Gastroesophageal sphincter (tissue), 4 donors: Measurements from ENCODE around the gene HEYL. TPM values are rescaled to one million over a fixed set of nuclear protein-coding genes. Genes with fewer than 3 reads are reported as not detected.

Experiments used
- ATAC-seq: fragments of 150-250 bp; one replicate; pipeline ENCODE4 v1.9.1; 2016; ENCODE audit warnings: mild to moderate bottlenecking, moderate library complexity
- H3K27ac ChIP-seq, 4 donors: fragments of 200-600 bp; sonication (generic) in 3 of 4; 1 replicate in 3 of 4; 2 replicates in 1 of 4; pipeline ENCODE4 v1.5.1; 2016 to 2019
- H3K27me3 ChIP-seq: fragments of 200-600 bp; sonication (generic); one replicate; pipeline ENCODE4 v1.5.1; 2019
- H3K36me3 ChIP-seq, 2 donors: fragments of 200-600 bp; sonication (generic); one replicate each; pipeline ENCODE4 v1.5.1; 2019; ENCODE audit warnings: control low read depth in 1 of 2
- H3K4me1 ChIP-seq, 3 donors: fragments of 200-600 bp; sonication (generic); 1 replicate in 2 of 3; 2 replicates in 1 of 3; pipeline ENCODE4 v1.5.1; 2016 to 2019; ENCODE audit warnings: control low read depth in 2 of 3
- H3K4me3 ChIP-seq, 2 donors: fragments of 200-600 bp; sonication (generic); one replicate each; pipeline ENCODE4 v1.5.1; 2019; ENCODE audit warnings: mild to moderate bottlenecking in 1 of 2, moderate library complexity in 1 of 2
- H3K9me3 ChIP-seq, 3 donors: fragments of 200-600 bp; sonication (generic); one replicate each; pipeline ENCODE4 v1.5.1; 2017 to 2019; ENCODE audit warnings: control low read depth in 2 of 3
- EP300 ChIP-seq: sonication (generic); formaldehyde crosslinking; IDR thresholded peaks from one replicate; pipeline ENCODE4 v1.6.1; 2017; ENCODE audit warnings: antibody characterized with exemption, mild to moderate bottlenecking
- POLR2A ChIP-seq, 2 donors: fragments of 450-650 bp; IDR thresholded peaks; one replicate each; pipeline ENCODE4 v1.6.1; 2017; ENCODE audit warnings: antibody characterized with exemption in 2 of 2, mild to moderate bottlenecking in 2 of 2, moderate library complexity in 1 of 2
- POLR2AphosphoS5 ChIP-seq: sonication (generic); formaldehyde crosslinking; IDR thresholded peaks from one replicate; pipeline ENCODE4 v1.6.1; 2017; ENCODE audit warnings: antibody characterized with exemption
- WGBS, 2 donors: methylation state at CpG; one replicate each; pipeline ENCODE4 v1.1.5; 2018; ENCODE audit warnings: low coverage in 1 of 2; 5-methylcytosine and 5-hydroxymethylcytosine counted together
- total RNA-seq, 4 donors: library from RNA; depleted of rRNA; stranded (reverse); fragments of >200 nt; gene quantifications; one replicate each; pipeline ENCODE4 v1.1.0, GENCODE V29; 2016
- TF ChIP-seq, protein P1 (sequence below), 4 experiments: fragments of 200-600 bp in 2 of 4; fragments of 450-650 bp in 2 of 4; sonication (generic) in 1 of 4; IDR thresholded peaks; one replicate each; pipeline ENCODE4 v1.5.1; 2017 to 2019; ENCODE audit warnings: antibody characterized with exemption in 4 of 4, mild to moderate bottlenecking in 2 of 4, moderate library complexity in 2 of 4

The HEYL gene
- total RNA-seq, 4 donors from 2014 or later, result 3.0 to 8.4 (median 6.0) TPM

DNA sequence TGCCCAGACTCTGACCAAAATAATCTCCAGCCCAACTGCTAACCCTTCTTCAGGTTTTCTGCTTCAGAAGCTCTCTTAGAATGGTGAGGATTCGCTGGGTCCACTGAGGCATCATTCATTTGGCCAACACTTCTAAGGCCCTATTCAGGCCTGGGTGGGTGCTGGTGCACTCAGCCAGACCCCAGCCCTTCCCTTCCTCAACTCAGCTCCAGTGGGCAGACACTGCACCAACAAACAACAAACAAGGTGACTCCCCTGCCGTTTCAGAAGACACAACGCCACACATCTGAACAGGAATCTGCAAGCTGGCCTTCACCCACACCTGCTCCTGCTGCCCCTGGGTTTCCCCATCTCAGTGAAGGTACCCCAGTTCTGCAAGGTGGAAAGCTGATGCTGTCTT lies 6.0 kb downstream of the HEYL start:
- no peak for ATAC-seq
- TF ChIP-seq POLR2A (IDR thresholded peaks at IDR 0.05), result no peak
- TF ChIP-seq, protein P1, sequence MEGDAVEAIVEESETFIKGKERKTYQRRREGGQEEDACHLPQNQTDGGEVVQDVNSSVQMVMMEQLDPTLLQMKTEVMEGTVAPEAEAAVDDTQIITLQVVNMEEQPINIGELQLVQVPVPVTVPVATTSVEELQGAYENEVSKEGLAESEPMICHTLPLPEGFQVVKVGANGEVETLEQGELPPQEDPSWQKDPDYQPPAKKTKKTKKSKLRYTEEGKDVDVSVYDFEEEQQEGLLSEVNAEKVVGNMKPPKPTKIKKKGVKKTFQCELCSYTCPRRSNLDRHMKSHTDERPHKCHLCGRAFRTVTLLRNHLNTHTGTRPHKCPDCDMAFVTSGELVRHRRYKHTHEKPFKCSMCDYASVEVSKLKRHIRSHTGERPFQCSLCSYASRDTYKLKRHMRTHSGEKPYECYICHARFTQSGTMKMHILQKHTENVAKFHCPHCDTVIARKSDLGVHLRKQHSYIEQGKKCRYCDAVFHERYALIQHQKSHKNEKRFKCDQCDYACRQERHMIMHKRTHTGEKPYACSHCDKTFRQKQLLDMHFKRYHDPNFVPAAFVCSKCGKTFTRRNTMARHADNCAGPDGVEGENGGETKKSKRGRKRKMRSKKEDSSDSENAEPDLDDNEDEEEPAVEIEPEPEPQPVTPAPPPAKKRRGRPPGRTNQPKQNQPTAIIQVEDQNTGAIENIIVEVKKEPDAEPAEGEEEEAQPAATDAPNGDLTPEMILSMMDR (IDR thresholded peaks at IDR 0.05), result no peak
- TF ChIP-seq EP300, result no peak
- no peak for TF ChIP-seq POLR2AphosphoS5
- peaks cover 0 to 20% (median 0%) of the 10 kb centered on the region in 3 donors for H3K4me1 ChIP-seq
- WGBS, 2 donors, result 79 to 90% methylated on average over 2 to 3 of the region's 3 CpGs
- H3K4me3 ChIP-seq, result peak overlapping the region in 1 of 2 donors; percentile 35
- peaks cover 50% of the 10 kb centered on the region for H3K27me3 ChIP-seq
- H3K9me3 ChIP-seq, result no peaks in the 10 kb centered on the region
- no peaks in the 10 kb centered on the region for H3K36me3 ChIP-seq
- H3K27ac ChIP-seq, result peak overlapping the region in 3 of 4 donors; percentile 36 to 53 (median 48)

DNA sequence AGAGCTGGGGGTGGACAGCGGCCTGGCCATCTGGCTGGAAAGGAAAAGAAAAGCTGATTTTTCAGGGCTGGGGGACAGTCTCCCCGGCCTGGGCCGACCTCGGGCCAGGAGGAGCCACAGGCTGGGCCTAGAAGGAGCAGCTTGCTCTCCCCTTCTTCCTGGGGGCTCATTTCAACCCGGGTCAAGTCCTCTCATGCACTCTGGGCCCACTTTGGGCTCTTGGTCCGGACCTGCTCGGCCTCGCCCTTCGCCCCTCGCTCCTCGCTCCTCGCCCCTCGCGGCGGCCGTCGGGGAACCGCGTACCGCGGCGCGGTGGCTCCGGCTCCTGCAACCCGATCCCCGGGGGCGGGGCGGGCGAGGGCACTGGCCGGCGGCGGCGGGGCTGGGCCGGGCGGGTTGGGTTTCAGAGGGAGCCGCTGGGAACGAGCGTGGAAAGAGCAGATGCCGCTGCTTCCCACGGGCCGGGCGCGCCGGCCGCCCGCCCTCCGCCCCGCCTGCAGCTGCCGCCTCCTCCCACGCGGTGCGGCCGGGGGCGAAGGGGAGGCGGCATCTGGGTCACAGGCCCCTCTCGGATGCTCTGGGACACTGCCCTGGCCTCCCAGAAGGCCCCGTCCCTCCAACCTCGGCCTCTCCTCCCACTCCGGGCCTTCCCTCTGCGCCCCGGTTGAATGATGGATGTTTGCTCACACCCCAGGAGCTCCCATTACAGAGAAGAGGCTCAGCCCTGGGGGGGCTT lies 6.6 kb downstream of the HEYL start:
- 0 to 29% methylated on average over 1 to 5 of the region's 61 CpGs for WGBS, 2 donors
- Histone ChIP-seq H3K9me3 (no peaks in the 10 kb centered on the region), H3K4me3 (peak overlapping the region in 1 of 2 donors; percentile 35), H3K27me3 (peaks cover 44% of the 10 kb centered on the region), H3K4me1 (peaks cover 0 to 20% (median 0%) of the 10 kb centered on the region in 3 donors), H3K36me3 (no peaks in the 10 kb centered on the region), H3K27ac (peak overlapping the region in 3 of 4 donors; percentile 36 to 53 (median 48))
- TF ChIP-seq POLR2AphosphoS5 (no peak), POLR2A (IDR thresholded peaks at IDR 0.05) (no peak), EP300 (no peak)
- TF ChIP-seq, protein P1 (IDR thresholded peaks at IDR 0.05), result no peak
- peak; percentile 88 for ATAC-seq

DNA sequence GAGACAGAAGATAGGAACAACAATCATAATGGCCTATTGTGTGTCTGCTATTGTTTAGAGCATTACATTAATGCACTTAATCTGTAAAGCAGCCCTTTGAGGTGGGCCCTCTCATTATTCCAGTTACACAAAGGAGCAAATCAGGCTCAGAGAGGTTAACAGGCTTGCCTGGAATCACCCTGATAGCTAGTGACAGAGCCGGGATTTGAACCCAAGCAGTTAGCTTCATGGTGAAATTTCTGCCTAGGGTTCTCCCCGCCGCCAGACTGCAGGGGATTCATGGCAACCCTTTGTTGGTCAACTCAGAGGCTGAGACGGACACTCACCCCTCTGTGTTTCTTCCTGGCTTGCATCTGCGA lies 7.1 kb downstream of the HEYL start:
- Histone ChIP-seq H3K9me3 (no peaks in the 10 kb centered on the region), H3K27me3 (peaks cover 39% of the 10 kb centered on the region), H3K4me1 (peaks cover 0 to 20% (median 0%) of the 10 kb centered on the region in 3 donors), H3K27ac (peak overlapping the region in 3 of 4 donors; percentile 36 to 53 (median 48)), H3K4me3 (peak overlapping the region in 1 of 2 donors; percentile 35), H3K36me3 (peaks cover 0 to 4% of the 10 kb centered on the region in 2 donors)
- no peak for ATAC-seq
- WGBS, 2 donors, result 63% methylated on average over 4 of the region's 5 CpGs; no CpG with 5 or more reads in 1 of the 2 donors
- TF ChIP-seq POLR2A (IDR thresholded peaks at IDR 0.05), result no peak
- no peak for TF ChIP-seq EP300
- TF ChIP-seq, protein P1 (IDR thresholded peaks at IDR 0.05), result no peak
- no peak for TF ChIP-seq POLR2AphosphoS5

DNA sequence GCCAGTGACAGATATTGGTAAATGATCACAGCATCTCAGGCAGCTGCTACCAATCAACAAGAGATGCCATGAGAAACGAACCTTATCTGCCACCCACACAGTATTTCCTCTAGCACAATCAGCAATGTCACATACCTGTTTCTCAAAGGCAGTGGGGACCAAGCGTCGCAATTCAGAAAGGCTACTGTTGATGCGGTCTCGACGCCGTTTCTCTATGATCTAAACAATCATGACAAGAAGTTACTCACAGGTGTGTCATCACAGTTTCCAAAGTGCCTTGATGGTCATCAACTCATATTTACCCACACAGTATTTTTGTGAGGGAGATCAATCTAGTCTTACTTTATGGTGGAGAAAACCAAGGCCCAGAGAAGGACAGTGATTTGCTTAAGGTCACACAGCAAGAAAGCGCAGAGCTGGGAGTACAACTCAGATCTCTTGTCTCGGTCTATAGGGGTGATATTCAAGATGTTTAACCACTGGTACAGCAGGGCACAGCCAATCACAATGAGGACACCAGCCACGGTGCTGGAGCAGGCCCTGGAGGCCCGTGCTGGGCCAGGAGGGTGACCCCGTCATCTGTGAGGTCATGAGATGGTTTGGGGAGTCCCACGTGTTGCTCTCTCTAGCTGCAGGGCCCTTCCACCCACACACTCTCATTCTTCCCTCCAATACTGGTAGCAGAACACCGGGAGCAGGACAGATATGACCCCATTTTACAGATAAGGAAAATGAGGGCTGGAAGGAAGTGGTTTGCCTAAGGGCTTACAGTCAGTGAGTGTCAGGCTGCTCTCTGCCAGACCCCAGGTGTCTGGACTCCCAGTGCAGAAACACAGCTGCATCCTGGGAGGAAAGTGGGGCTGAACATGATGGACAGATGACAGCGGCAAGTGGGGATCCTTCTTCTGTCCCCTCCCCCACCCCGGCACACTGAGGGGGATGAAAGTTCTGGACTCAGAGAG lies 7.8 kb downstream of the HEYL start:
- H3K27ac ChIP-seq, result peak overlapping the region in 2 of 4 donors; percentile 48 to 53
- peaks cover 0 to 24% (median 0%) of the 10 kb centered on the region in 3 donors for H3K4me1 ChIP-seq
- H3K4me3 ChIP-seq, result no peak overlapping the region
- ATAC-seq, result no peak
- H3K9me3 ChIP-seq, result no peaks in the 10 kb centered on the region
- peaks cover 32% of the 10 kb centered on the region for H3K27me3 ChIP-seq
- 87 to 98% methylated on average over 6 to 8 of the region's 16 CpGs for WGBS, 2 donors
- TF ChIP-seq POLR2AphosphoS5 (no peak), POLR2A (IDR thresholded peaks at IDR 0.05) (no peak), EP300 (no peak)
- TF ChIP-seq, protein P1 (IDR thresholded peaks at IDR 0.05), result no peak
- H3K36me3 ChIP-seq, result peaks cover 0 to 4% of the 10 kb centered on the region in 2 donors
